Omental fat pad (tissue), 4 donors: ENCODE data around the gene AKAP8L. TPM values are rescaled to one million over a fixed set of nuclear protein-coding genes. Genes with fewer than 3 reads are reported as not detected.

ENCODE experiments used
- ATAC-seq: fragments of 150-250 bp; one replicate; pipeline ENCODE4 v1.9.1; 2016; ENCODE audit warnings: mild to moderate bottlenecking, moderate library complexity; ENCODE audit not compliant: low FRiP score
- DNase-seq: peaks from one replicate; pipeline ENCODE4 v3.0.0-alpha.2; 2019; ENCODE audit warnings: low spot score
- CTCF ChIP-seq, 3 donors: fragments of 450-650 bp; IDR thresholded peaks; one replicate each; pipeline ENCODE4 v1.5.1; 2016 to 2017; ENCODE audit warnings: antibody characterized with exemption in 3 of 3, mild to moderate bottlenecking in 3 of 3, moderate library complexity in 2 of 3
- total RNA-seq, 4 donors: library from RNA; depleted of rRNA; stranded (reverse); fragments of >200 nt; gene quantifications; one replicate each; pipeline ENCODE4 v1.1.0, GENCODE V29; 2016

AKAP8L gene
- total RNA-seq, 4 donors from 2014 or later, result 52.2 to 141 (median 79.5) TPM

- ATAC-seq, result no peak
- no peak for TF ChIP-seq CTCF (IDR thresholded peaks at IDR 0.05)
Observed at GRCh38 chr19:15448044-15448777, 29.4 kb upstream of the AKAP8L start.

GRCh38 chr19:15447057-15447456 lies 28.3 kb upstream of the AKAP8L start:
- DNase-seq (no peak), ATAC-seq (no peak)
- TF ChIP-seq CTCF (IDR thresholded peaks at IDR 0.05), result no peak

More at GRCh38 chr19:15448044-15448777, 29.4 kb upstream of the AKAP8L start:
- no peak for DNase-seq

DNA sequence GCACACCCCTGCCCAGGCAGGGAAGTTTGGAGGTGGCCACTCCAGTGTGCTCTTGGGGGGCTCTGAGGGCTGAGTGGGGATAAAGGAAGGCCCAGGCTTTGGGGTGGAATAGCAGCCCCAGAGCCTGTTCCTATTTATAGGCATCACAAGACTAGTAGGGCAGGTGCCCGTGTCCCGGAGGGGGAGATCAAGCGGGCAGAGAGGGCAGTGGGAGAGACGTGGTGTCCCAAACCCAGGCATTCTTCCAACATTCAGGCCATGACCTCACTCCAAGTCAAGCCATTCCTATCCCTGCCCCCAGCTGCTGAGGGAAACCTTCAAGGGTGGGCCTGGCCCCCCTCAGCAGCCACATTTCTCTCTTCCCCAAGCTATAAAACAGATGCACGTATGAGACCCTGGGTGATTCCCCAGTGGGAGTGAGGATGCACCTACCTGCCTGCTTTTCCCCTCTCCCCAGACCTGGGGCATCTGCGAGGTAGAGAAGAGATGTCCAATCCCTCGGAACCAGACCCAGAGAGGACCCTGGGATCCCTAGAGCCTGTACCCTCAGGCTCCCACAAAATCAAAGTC lies 27.1 kb upstream of the AKAP8L start:
- ATAC-seq, result no peak
- no peak for DNase-seq
- no peak for TF ChIP-seq CTCF (IDR thresholded peaks at IDR 0.05)

DNA sequence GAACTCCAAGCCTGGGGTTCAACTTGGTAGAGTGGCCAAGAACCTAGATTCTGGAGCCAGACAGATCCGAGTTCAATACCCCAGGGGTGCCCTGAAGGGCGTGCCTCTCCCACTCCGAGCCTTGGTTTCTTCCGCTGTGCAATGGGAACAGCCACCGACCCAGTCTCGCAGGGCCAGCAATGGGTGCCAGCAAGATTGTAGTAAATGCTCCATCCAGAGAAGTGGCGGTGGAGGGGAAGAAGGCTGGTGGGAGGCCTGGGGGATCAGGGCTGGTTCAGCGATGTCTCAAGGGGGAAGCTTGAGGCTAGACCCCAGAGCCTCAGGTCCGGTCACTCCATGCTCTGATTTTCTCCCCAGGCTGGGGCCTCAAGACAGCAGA lies 26.4 kb upstream of the AKAP8L start:
- no peak for DNase-seq

DNA sequence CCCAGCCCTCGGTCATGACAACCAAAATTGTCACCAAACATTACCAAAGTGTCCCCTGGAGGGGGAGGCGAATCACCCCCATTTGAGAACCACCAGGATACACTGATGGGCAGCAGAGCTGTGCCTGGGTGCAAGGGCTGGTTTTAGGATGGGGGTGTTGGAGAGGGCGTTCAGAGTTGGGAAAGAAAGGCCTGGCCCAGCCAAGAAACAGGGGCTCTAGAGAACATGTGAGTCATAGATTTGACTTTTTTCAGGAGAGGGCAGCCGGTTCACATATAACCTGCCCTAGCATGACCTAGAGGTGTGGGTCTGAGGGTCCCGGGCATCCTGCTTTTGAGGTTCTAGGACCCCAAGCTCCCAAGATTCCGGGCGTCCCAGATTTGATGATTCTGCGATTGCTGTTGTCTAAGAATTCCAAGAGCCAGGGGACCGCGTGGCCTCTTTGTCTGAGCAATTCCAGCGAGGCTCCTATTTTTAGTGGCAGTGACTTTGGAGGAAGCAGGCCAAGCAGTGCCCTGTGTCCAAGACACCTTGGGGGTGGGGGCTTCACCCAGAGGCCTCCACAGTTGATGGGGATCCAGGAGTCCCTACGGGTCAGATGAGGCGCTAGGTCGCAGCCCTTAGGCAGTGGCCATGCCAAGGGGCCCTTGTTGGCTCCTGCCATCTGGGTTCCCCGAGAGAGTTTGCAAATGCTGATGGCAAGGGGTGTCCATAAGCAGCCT lies 25.9 kb upstream of the AKAP8L start:
- no peak for TF ChIP-seq CTCF (IDR thresholded peaks at IDR 0.05)
- ATAC-seq (no peak), DNase-seq (no peak)

More for the DNA sequence above, 26.4 kb upstream of the AKAP8L start:
- TF ChIP-seq CTCF (IDR thresholded peaks at IDR 0.05), result no peak
- no peak for ATAC-seq

GRCh38 chr19:15443838-15444237 lies 25.1 kb upstream of the AKAP8L start:
- no peak for TF ChIP-seq CTCF (IDR thresholded peaks at IDR 0.05)
- no peak for ATAC-seq
- no peak for DNase-seq
